ENCODE data around the gene FMNL3. TPM values are rescaled to one million over a fixed set of nuclear protein-coding genes. Genes with fewer than 3 reads are reported as not detected.

The FMNL3 gene
- total and polyA plus RNA-seq, 4 donors: 0.72 to 4.5 (median 2.6) TPM

- no peak for TF ChIP-seq CTCF (IDR thresholded peaks at IDR 0.05; ENCODE audit: low read depth, low read length, missing input control)
Observed at GRCh38 chr12:49708851-49709250, 1.6 kb upstream of the FMNL3 start (continued).

- TF ChIP-seq RXRA (IDR thresholded peaks at IDR 0.05) (no peak), FOXA1 (IDR thresholded peaks at IDR 0.05) (no peak), GABPA (IDR thresholded peaks at IDR 0.05 in 1 of 2, conservative IDR thresholded peaks at IDR 0.05 in 1 of 2) (no peak), REST (IDR thresholded peaks at IDR 0.05) (no peak), EGR1 (IDR thresholded peaks at IDR 0.05; ENCODE audit: low read depth in 2 of 2) (no peak), ZBTB33 (IDR thresholded peaks at IDR 0.05) (no peak)
- H3K9me3 ChIP-seq (ENCODE audit: control insufficient read depth in 4 of 4, low read length in 3 of 4): no peaks in the 10 kb centered on the region
- H3K27ac ChIP-seq (ENCODE audit: low read depth in 1 of 2, low read length in 2 of 2): no peak overlapping the region
- H3K9ac ChIP-seq (ENCODE audit: low read depth in 1 of 2, low read length in 2 of 2): no peak overlapping the region
- no peaks in the 10 kb centered on the region for H3K27me3 ChIP-seq (ENCODE audit: control insufficient read depth in 4 of 4, insufficient read depth in 4 of 4, low read length in 3 of 4)
- WGBS: 50% methylated on average over 11 of the region's 11 CpGs
- H3K4me3 ChIP-seq (ENCODE audit: low read depth in 1 of 3, low read length in 3 of 3): no peak overlapping the region
- H3K36me3 ChIP-seq (ENCODE audit: control insufficient read depth in 4 of 4, insufficient read depth in 3 of 4, low read depth in 1 of 4, low read length in 3 of 4): no peaks in the 10 kb centered on the region
- no peak for DNase-seq (ENCODE audit: low spot score)
- peaks cover 3 to 4% (median 3%) of the 10 kb centered on the region in 4 donors for H3K4me1 ChIP-seq (ENCODE audit: control insufficient read depth in 4 of 4, insufficient read depth in 4 of 4, low read length in 3 of 4)
Observed at GRCh38 chr12:49707812-49708147, 575 bp upstream of the FMNL3 start.

- Histone ChIP-seq H3K9ac (ENCODE audit: low read depth in 1 of 2, low read length in 2 of 2) (peak overlapping the region in 1 of 2 donors; percentile 56), H3K4me3 (ENCODE audit: low read depth in 1 of 3, low read length in 3 of 3) (peak overlapping the region in 2 of 3 donors; percentile 46 to 66), H3K27me3 (ENCODE audit: control insufficient read depth in 4 of 4, insufficient read depth in 4 of 4, low read length in 3 of 4) (no peaks in the 10 kb centered on the region), H3K36me3 (ENCODE audit: control insufficient read depth in 4 of 4, insufficient read depth in 3 of 4, low read depth in 1 of 4, low read length in 3 of 4) (no peaks in the 10 kb centered on the region), H3K4me1 (ENCODE audit: control insufficient read depth in 4 of 4, insufficient read depth in 4 of 4, low read length in 3 of 4) (peaks cover 3 to 4% (median 3%) of the 10 kb centered on the region in 4 donors), H3K9me3 (ENCODE audit: control insufficient read depth in 4 of 4, low read length in 3 of 4) (no peaks in the 10 kb centered on the region), H3K27ac (ENCODE audit: low read depth in 1 of 2, low read length in 2 of 2) (peak overlapping the region; percentile 63 to 68)
- WGBS: 16% methylated on average over 43 of the region's 43 CpGs
- TF ChIP-seq GABPA (IDR thresholded peaks at IDR 0.05 in 1 of 2, conservative IDR thresholded peaks at IDR 0.05 in 1 of 2) (no peak), MAX (IDR thresholded peaks at IDR 0.05) (no peak), JUND (IDR thresholded peaks at IDR 0.05) (no peak), RXRA (IDR thresholded peaks at IDR 0.05) (no peak), EGR1 (IDR thresholded peaks at IDR 0.05; ENCODE audit: low read depth in 2 of 2) (no peak)
- DNase-seq (ENCODE audit: low spot score): no peak
Observed at GRCh38 chr12:49706351-49707127, 666 bp downstream of the FMNL3 start.

Data from liver (tissue), 9 donors.